Activated CD4-positive, alpha-beta T cell treated with anti-CD3 and anti-CD28 coated beads for 24 hours (primary cell): ENCODE measurements around the gene MEGF8.
"Not testable (repeated sequence)": the region's sequence is repeated elsewhere in the genome, so short reads cannot be mapped to it uniquely, and the experiment has no call there.

ENCODE experiments used
- DNase-seq, 2 donors: peaks; one replicate each; pipeline ENCODE4 v3.0.0-alpha.2; 2020; ENCODE audit warnings: low read depth in 2 of 2

The MEGF8 gene

DNA sequence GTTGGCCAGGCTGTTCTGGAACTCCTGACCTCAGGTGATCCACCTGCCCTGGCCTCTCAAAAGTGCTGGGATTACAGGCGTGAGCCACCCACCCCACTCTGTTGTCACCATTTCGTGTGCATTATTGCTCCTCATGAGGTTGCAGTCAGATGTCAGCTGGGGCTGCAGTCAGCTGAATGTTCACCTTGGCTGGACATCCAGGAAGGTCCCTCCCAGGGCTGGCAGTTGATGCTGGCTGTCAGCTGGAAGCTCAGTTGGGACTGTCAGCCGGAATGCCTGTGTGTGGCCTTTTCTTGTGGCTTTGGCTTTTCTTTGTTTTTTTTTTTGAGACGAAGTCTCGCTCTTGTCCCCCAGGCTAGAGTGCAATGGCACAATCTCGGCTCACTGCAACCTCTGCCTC lies 6.6 kb downstream of the MEGF8 start:
- DNase-seq = no peak

- DNase-seq = no peak
These were observed 7.6 kb downstream of the MEGF8 start for GRCh38 chr19:42333018-42333417.

DNA sequence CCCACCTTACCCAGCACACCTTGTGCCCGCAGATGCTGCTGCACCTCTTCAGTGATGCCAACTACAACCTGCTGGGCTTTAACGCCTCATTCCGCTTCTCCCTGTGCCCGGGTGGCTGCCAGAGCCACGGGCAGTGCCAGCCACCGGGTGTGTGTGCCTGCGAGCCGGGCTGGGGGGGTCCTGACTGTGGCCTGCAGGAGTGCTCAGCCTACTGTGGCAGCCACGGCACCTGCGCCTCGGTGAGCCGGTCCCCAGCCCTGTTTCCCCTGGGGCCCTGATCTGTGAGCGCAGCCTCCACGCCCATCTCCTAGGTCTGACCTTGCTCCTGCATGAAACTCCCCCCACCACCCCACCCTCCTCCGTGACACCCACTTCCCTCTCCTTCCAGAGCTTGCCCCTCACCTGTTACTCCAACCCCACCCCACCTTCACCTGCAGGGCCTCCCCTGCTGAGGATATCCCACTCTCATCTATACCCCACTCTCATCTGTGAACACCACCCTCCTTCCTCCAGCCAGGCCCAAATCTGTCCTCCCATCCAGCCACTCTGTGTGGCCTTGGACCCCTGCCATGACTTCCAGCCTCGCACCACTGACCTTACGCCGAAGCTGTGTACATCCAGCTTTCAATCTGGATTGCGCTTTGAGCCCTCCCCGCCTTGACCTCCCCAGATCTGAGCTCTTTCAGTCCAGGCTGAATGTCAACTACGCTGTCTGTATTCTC lies 8.7 kb downstream of the MEGF8 start:
- DNase-seq = no peak

GRCh38 chr19:42334697-42335373 lies 9.4 kb downstream of the MEGF8 start:
- DNase-seq = no peak

DNA sequence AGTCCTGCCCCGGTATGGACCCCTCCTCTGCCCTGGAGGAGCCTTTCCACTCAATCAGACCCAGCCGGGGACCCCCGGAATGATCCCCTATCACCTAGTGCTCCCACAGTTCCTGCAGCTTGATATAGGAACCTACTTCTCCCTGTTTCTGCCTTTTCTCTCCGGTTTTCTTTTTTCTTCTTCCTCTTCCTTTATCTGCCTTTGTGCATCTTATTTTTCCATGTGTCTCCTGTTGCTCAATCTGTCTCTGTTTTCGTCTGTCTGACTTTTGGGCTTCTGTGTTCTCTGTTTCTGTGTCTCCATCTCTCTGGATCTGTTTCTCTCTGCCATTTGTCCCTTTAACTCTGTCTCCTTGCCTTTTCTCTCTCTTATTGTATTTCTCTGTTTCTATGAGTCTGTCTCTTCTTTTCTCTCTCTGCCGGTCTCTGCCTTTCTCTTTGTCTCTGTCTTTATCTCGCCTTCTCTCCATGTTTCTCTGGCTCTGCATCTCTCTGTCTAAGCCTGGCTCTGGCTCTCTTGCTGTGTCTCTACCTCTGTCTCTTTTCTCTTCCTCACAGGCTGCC lies 10.0 kb downstream of the MEGF8 start:
- no peak for DNase-seq

DNA sequence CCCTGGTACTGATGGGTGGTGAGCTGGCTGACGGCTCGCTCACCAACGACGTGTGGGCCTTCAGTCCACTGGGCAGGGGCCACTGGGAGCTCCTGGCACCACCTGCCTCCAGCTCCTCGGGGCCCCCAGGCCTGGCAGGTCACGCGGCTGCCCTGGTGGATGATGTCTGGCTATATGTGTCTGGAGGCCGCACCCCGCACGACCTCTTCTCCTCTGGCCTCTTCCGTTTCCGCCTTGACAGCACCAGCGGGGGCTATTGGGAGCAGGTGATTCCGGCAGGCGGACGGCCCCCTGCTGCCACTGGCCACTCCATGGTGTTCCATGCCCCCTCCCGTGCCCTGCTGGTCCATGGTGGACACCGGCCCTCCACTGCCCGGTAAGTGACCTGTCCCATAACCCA lies 10.5 kb downstream of the MEGF8 start:
- DNase-seq = no peak

GRCh38 chr19:42339126-42339860 lies 13.9 kb downstream of the MEGF8 start:
- not testable (repeated sequence) for DNase-seq

- not testable (repeated sequence) for DNase-seq
These were observed 14.5 kb downstream of the MEGF8 start for GRCh38 chr19:42339922-42340321.

DNA sequence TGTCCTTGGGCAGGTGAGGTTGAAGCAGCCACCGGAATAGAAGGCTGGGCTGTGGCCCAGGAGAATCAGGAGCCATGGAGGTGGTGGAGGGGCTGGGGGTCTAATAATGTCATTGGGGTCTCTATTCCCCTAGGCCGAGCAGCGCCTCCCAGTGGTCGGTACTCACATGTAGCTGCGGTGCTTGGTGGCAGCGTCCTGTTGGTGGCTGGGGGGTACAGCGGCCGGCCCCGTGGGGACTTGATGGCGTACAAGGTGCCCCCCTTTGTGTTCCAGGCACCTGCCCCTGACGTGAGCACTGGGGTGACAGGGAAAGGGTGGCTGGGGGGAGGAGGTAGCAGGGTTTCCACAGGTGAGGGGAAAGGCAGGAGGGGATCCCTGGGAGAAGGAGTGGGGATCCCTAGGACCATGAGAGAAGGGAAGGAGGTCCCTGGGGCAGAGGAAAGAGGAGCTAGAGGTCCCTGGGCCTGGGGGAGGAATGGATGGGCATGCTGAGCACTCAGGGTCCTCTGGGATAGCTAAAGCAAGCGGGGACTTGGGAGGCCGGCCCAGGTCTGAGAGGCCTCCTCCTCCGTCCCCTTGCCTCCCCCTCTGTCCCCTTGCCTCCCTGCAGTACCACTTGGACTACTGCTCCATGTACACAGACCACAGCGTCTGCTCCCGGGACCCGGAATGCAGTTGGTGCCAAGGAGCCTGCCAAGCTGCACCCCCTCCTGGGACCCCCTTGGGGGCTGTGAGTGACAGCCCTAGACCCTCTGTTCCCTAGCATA lies 18.1 kb downstream of the MEGF8 start:
- DNase-seq = no peak

DNA sequence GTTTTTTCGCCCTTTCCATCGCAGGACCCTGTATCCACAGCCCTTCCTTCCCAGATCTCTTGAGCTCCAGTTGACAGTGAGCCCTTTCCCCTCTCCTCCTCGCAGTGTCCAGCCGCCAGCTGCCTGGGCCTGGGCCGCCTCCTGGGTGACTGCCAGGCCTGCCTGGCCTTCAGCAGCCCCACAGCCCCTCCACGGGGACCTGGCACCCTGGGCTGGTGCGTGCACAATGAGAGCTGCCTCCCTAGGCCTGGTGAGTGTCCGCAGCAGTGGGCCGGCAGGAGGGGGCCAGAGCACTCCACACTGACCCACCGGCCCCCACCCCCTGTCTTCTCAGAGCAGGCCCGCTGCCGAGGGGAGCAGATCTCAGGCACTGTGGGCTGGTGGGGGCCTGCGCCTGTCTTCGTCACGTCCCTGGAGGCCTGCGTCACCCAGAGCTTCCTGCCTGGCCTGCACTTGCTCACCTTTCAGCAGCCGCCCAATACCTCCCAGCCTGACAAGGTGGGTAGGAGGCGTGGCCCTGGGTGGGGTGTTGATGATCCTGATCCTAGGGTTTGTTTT lies 19.0 kb downstream of the MEGF8 start:
- DNase-seq = no peak

DNA sequence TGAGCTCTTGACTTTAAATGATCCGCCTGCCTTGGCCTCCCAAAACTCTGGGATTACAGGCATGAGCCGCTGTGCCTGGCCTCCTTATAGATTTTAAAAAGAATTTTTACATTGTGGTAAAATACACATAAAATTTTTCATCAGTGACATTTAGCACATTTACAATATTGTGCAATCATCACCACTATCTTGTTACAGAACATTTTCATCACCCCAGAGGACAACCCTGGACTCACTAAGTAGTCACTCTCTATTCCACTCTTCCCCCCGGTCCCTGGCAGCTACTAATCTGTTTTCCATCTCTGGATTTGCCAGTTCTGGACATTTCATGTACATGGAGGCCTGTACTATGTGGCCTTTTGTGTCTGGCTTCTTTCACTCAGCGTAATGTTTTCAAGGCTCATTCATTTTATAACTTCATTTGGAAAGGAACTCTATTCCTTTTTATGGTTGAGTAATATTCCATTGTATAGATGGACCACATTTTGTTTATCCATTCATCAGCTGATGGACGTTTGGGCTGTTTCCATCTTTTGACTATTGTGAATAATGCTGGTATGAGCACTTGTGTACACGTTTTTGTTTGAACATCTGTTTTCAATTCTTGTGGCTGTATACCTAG lies 19.9 kb downstream of the MEGF8 start:
- DNase-seq = no peak

DNA sequence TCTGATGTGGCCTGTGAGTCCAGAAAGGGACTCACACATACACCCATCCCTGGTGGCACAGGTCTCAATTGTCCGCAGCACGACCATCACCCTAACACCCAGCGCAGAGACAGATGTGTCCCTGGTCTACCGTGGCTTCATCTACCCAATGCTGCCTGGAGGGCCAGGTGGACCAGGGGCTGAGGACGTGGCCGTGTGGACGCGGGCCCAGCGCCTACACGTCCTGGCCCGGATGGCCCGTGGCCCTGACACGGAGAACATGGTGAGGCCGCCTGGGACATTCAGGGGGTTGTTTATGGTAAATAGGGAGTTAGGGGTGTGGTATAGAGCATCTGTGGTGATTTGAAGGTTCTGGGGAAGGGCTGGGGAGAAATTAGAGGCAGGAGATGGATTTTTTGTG lies 22.8 kb downstream of the MEGF8 start:
- DNase-seq = no peak

DNA sequence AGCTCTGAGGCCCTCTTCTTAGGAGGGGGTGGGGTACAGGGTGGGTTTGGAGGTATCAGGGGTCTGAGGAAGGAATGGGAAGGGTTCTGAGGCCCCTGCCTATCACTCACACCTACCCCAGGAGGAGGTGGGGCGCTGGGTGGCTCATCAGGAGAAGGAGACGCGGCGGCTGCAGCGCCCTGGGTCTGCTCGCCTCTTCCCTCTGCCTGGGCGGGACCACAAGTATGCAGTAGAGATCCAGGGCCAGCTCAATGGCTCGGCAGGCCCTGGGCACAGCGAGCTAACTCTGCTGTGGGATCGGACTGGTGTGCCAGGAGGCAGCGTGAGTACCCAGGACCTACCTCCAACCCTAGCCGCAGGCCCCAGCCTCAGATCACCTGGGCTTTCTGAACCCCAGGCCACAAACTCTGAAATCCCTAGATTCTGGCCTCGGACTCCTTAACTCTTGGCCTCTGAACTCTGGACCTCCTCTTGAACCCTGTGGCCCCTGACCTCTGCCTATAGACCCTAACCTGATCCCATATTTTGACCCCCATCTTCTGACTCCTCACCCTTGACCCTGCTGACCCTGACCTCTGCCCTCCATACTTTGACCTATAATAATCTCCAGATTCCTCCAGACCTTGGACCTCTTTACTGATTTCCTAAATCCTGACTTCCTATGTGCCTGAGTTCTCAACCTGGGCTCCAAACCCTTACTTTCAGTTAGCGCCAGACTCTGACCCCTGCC lies 24.1 kb downstream of the MEGF8 start:
- DNase-seq = no peak

- no peak for DNase-seq
These were observed 25.0 kb downstream of the MEGF8 start for GRCh38 chr19:42350417-42350816.

GRCh38 chr19:42351079-42351735 lies 25.8 kb downstream of the MEGF8 start:
- DNase-seq = no peak

DNA sequence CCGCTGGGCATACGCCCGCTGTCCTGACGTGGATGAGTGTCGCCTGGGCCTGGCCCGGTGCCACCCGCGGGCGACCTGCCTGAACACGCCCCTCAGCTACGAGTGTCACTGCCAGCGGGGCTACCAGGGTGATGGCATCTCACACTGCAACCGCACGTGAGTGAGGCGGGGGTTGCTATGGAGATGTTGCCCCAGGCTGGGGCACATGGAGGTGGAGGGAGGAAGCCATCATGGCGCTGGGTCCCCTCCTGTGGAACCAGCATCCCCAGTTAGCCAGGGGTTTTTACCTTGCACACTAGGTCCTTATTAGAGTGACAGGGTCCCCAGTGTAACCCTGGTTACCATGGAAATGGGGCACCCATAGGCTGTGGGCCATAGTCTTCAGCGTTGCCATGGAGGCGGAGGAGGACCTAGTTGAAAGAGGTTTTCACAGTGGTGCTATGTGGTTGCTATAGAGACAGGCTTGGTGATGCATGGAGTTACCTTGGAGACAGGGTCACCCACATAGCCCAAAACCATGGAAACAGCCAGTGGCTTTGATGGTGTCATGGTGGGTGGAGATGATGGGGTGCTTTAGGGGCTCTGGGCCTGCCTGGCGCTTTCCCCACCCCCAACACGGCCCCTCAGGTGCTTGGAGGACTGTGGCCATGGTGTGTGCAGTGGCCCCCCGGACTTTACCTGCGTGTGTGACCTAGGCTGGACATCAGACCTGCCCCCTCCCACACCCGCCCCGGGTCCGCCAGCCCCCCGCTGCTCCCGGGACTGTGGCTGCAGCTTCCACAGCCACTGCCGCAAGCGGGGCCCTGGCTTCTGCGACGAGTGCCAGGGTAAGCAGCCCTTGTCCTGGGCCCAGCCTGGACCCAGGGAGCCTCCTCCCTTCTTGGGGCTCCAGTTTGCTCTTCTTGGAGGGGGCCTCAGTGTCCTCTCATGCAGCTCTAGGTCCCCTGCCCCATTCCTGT lies 27.1 kb downstream of the MEGF8 start:
- no peak for DNase-seq

DNA sequence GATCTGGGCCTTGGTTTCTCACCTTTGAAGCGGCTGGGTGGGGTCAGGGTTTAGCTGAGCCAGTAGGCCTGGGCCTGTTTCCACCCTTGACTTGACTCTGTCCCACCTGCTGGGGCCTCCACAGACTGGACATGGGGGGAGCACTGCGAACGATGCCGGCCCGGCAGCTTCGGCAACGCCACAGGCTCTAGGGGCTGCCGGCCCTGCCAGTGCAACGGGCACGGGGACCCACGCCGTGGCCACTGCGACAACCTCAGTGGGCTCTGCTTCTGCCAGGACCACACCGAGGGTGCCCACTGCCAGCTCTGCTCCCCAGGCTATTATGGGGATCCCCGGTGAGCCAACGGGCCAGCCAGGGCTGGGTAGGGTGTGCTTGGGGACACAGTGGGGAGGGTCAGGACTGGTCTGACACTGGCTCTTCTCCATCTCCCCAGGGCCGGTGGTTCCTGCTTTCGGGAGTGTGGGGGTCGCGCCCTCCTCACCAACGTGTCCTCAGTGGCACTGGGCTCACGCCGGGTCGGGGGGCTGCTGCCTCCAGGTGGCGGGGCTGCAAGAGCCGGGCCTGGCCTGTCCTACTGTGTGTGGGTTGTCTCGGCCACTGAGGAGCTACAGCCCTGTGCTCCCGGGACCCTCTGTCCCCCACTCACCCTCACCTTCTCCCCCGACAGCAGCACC lies 28.0 kb downstream of the MEGF8 start:
- no peak for DNase-seq

DNA sequence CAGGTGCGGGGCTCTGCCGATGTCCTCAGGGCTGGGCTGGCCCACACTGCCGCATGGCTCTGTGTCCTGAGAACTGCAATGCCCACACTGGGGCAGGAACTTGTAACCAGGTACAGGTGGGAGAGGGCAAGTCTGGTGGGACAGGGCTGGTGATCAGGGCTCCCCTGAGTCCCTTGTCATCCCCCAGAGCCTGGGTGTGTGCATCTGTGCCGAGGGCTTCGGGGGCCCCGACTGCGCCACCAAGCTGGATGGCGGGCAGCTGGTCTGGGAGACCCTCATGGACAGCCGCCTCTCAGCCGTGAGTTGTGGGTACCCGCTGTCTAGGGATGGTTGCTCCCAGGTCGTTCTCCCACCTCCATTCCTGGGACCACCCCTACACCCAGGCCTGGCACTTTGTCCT lies 30.5 kb downstream of the MEGF8 start:
- no peak for DNase-seq
